Vagina (tissue), 2 donors: ENCODE data around the gene ALS2CL. TPM values are rescaled to one million over a fixed set of nuclear protein-coding genes. Genes with fewer than 3 reads are reported as not detected.
A peak's percentile ranks its signal among the peaks of the same experiment; 100 is the strongest.

Source experiments
- DNase-seq, 2 donors: peaks; one replicate each; pipeline ENCODE4 v3.0.0-alpha.2; 2017; ENCODE audit errors: extremely low spot score in 2 of 2
- H3K27ac ChIP-seq: fragments of 200-600 bp; sonication (generic); one replicate; pipeline ENCODE4 v1.5.1; 2019
- H3K27me3 ChIP-seq: fragments of 200-600 bp; sonication (generic); one replicate; pipeline ENCODE4 v1.5.1; 2019
- H3K36me3 ChIP-seq, 2 donors: fragments of 200-600 bp; sonication (generic); one replicate each; pipeline ENCODE4 v1.5.1; 2017 to 2019
- H3K4me1 ChIP-seq: fragments of 200-600 bp; sonication (generic); one replicate; pipeline ENCODE4 v1.5.1; 2019
- H3K4me3 ChIP-seq, 2 donors: fragments of 200-600 bp; sonication (generic); 1 replicate in 1 of 2; 2 replicates in 1 of 2; pipeline ENCODE4 v1.5.1; 2016 to 2019
- H3K9me3 ChIP-seq: fragments of 200-600 bp; sonication (generic); one replicate; pipeline ENCODE4 v1.5.1; 2019
- CTCF ChIP-seq, 3 experiments: fragments of 450-650 bp in 2 of 3; fragments of 200-600 bp in 1 of 3; sonication (generic) in 1 of 3; IDR thresholded peaks; one replicate each; pipeline ENCODE4 v1.5.1; 2017 to 2019; ENCODE audit warnings: antibody characterized with exemption in 3 of 3, mild to moderate bottlenecking in 2 of 3, moderate library complexity in 2 of 3
- POLR2A ChIP-seq, 2 donors: fragments of 450-650 bp; IDR thresholded peaks; one replicate each; pipeline ENCODE4 v1.6.1; 2017; ENCODE audit warnings: antibody characterized with exemption in 2 of 2, mild to moderate bottlenecking in 2 of 2, moderate library complexity in 2 of 2
- POLR2AphosphoS5 ChIP-seq, 2 donors: sonication (generic); formaldehyde crosslinking; IDR thresholded peaks; one replicate each; pipeline ENCODE4 v1.9.0; 2017; ENCODE audit warnings: antibody characterized with exemption in 2 of 2, mild to moderate bottlenecking in 2 of 2, low read depth in 1 of 2; ENCODE audit not compliant: insufficient read depth in 1 of 2
- intact Hi-C: fragments of 100-400 bp; cut with DNase I; formaldehyde crosslinking; loops from one replicate; pipeline ENCODE4 v1.15.1; 2023
- total RNA-seq: library from RNA; depleted of rRNA; stranded (reverse); fragments of >200 nt; gene quantifications from one replicate; pipeline ENCODE4 v1.2.3, GENCODE V29; 2016

ALS2CL gene
- total RNA-seq, 1 donor from 2014 or later: 134 TPM

DNA sequence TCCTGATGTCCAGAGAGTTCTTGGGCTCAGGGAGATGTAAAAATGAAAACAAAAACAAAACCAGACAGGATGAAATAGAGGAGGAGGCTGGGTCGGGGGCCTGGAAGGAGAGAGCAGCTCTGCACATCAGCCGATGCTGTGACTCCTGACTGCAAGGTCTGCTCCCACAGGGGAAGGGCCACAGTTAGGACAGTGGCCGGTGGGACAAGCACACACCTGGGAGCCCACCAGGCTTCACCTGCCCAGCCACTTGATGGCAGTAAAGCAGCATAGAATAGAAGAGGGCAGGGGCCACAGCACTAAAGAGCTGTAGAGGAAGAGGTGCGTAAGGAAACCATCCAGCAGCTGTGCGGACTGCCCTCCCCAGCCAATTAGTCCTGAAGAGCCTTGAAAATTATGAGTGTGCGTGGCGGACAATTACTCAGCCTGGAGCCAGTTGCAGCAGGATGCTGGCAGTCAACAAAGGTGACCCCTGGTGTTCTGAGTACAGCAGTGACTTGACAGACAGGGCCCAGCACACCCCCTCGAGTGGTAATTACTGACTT lies 29.8 kb downstream of the ALS2CL start:
- TF ChIP-seq POLR2A (IDR thresholded peaks at IDR 0.05) (no peak), POLR2AphosphoS5 (IDR thresholded peaks at IDR 0.05; ENCODE audit: insufficient read depth in 1 of 2, low read depth in 1 of 2) (no peak), CTCF (IDR thresholded peaks at IDR 0.05) (no peak)
- Histone ChIP-seq H3K36me3 (no peaks in the 10 kb centered on the region), H3K9me3 (no peaks in the 10 kb centered on the region), H3K27me3 (no peaks in the 10 kb centered on the region), H3K27ac (no peak overlapping the region), H3K4me3 (no peak overlapping the region), H3K4me1 (peaks cover 33% of the 10 kb centered on the region)
- intact Hi-C loops: no loop called here
- DNase-seq: peak in 1 of 2 donors; percentile 77

DNA sequence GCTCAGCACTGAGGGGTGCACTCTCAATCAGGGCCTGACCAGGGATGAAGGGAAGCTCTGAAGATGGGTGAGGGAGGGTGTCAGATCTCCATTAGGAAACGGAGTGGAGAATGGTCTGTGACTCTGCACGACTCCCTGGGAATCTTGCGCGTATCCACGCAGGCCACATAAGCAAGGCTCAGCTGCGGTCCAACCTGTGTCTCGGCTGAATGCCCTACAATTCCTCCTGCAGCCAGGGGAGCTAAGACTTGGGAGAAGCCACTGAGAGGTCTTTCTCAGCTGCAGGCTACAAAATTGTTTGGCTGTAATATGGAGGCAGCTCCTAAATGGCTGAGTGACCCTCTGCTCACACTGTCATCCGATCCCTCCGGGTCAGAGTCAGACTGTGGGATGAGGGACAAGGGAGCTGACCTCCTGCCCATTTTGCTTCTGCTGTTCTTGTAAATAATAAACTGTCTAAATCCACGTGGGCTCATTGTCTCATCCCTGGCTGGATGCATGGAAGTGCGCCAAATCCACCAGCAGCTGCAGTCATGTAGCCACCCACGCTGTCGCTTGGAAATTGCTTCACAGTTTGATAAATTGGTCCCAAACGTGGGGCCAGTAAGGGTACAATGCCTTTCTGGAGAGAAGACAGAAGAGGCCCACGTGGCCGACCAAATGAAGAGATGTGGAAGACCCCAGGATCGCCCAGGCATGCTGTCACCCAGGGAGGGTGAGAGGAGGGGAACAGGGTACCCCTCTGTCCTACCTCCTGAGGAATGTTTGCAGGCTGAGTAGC lies 30.5 kb downstream of the ALS2CL start:
- no peaks in the 10 kb centered on the region for H3K27me3 ChIP-seq
- H3K4me1 ChIP-seq: peaks cover 33% of the 10 kb centered on the region
- H3K9me3 ChIP-seq: no peaks in the 10 kb centered on the region
- intact Hi-C loops: no loop called here
- no peaks in the 10 kb centered on the region for H3K36me3 ChIP-seq
- DNase-seq: peak in 1 of 2 donors; percentile 76
- TF ChIP-seq POLR2AphosphoS5 (IDR thresholded peaks at IDR 0.05; ENCODE audit: insufficient read depth in 1 of 2, low read depth in 1 of 2) (no peak), CTCF (IDR thresholded peaks at IDR 0.05) (no peak), POLR2A (IDR thresholded peaks at IDR 0.05) (no peak)
- H3K27ac ChIP-seq: no peak overlapping the region
- no peak overlapping the region for H3K4me3 ChIP-seq

DNA sequence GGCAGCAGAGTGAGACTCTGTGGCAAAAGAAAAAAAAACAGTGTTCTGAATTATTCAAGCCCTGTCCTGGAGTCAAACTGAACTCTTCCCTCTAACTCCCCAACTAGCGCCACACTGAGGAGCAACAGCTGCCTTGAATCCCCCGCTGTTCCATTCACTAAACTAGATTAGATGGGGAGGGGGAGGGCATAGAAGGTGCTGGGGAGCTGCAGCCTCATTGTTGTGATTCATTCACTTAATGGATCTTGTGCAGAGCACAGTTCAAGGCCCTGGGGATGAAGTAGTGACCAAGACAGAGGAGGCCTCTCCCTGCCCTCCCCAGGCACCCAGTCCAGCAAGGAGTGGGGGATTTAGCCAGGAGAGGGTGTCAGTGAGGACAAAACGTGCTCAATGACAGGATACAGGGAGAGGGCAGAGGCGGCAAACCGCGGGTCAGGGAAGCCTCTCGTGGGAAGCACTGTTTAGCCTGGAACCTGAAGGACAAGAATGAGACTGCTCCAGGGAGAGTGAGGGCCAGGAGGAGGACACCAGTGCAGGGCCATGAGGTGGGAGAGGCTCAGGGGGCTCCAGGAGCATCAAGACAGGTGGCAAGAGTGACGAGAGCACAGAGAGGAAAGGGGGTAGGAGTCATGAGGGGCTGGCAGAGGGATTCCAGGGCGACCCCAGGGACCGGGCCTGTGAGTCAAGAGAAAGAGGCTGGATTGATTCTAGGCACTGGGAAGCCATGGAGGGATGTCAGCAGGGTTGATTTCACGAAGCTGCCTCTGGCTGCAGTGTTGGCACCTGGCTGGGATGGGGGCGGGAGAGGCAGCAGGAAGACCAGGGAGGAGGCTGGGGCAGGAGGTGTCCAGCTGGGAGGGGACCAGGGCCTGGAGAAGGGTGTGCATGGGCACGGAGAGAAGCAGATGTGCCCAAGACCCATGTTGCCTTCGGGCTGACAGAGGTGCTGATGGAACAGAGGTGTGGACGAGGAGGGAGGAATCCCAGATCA lies 31.4 kb downstream of the ALS2CL start:
- Histone ChIP-seq H3K4me1 (peaks cover 33% of the 10 kb centered on the region), H3K9me3 (no peaks in the 10 kb centered on the region), H3K27me3 (no peaks in the 10 kb centered on the region), H3K4me3 (no peak overlapping the region), H3K27ac (no peak overlapping the region), H3K36me3 (no peaks in the 10 kb centered on the region)
- TF ChIP-seq POLR2AphosphoS5 (IDR thresholded peaks at IDR 0.05; ENCODE audit: insufficient read depth in 1 of 2, low read depth in 1 of 2) (no peak), CTCF (IDR thresholded peaks at IDR 0.05) (no peak)
- DNase-seq: peak; percentile 77 to 91
- intact Hi-C loops: no loop called here

DNA sequence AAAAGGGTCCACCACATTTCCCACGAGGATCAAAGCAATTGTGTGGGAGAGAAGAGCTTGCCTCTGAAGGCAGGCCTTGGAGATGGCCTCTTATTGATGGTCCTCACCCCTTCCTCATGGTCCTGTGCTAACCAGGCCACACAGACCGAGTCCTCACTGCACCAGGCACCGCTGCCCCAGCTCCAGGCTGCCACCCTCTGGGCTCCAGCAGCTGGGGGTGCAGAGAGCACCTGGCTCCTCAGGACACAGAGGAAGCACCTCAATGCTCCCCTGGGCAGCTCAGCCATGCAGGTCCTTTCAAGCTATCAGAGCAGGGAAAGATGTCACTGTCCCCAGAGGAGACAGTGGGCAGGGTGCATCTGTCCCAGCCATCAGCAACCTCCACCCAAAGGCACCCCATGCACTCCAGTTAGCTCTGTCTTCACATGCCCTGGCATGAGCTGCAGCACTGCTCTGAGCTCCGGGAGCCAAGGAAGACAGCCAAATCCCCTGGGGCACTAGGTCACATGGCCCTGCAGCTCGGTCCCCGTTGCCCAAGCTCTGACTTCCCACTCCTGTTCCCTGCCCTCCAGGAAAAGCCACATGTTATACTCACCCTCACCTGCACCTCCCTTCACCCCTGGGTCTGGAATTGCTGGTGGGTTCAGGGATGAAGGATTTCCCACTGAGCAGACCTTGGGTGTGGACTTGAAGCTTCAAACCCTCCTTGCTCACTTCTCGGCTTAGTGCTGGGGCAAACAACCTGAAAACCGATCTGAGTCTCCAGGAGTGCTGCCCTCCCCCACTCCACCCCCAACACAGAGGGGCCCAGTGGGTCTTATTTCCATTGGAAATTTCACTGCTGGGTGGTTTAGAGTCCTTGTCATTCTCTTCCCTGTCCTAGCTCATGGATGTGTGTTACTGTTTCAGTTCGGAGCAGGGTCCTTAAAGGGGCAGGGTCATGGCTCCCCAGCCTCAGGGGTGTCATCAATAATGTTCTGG lies 32.6 kb downstream of the ALS2CL start:
- Histone ChIP-seq H3K27me3 (no peaks in the 10 kb centered on the region), H3K27ac (no peak overlapping the region), H3K4me3 (no peak overlapping the region), H3K9me3 (no peaks in the 10 kb centered on the region), H3K4me1 (peaks cover 33% of the 10 kb centered on the region), H3K36me3 (no peaks in the 10 kb centered on the region)
- TF ChIP-seq CTCF (IDR thresholded peaks at IDR 0.05) (no peak), POLR2AphosphoS5 (IDR thresholded peaks at IDR 0.05; ENCODE audit: insufficient read depth in 1 of 2, low read depth in 1 of 2) (no peak)
- DNase-seq: peak in 1 of 2 donors; percentile 89
- intact Hi-C loops: no loop called here
